Peyer's patch (tissue), 4 donors: Measurements from ENCODE around the gene SLC12A8.
A peak's percentile ranks its signal among the peaks of the same experiment; 100 is the strongest.

Source experiments
- POLR2A ChIP-seq, 2 donors: fragments of 450-650 bp; IDR thresholded peaks; one replicate each; pipeline ENCODE4 v1.5.1; 2017; ENCODE audit warnings: antibody characterized with exemption in 2 of 2, mild to moderate bottlenecking in 2 of 2, moderate library complexity in 2 of 2
- TF ChIP-seq, protein P1 (sequence below), 6 experiments: fragments of 450-650 bp in 4 of 6; fragments of 200-600 bp in 2 of 6; sonication (generic) in 1 of 6; IDR thresholded peaks; one replicate each; pipeline ENCODE4 v1.5.1; 2017 to 2019; ENCODE audit warnings: antibody characterized with exemption in 6 of 6, mild to moderate bottlenecking in 3 of 6, moderate library complexity in 1 of 6

GRCh38 chr3:125219261-125219701, 6.7 kb upstream of the SLC12A8 start:
- TF ChIP-seq, protein P1, sequence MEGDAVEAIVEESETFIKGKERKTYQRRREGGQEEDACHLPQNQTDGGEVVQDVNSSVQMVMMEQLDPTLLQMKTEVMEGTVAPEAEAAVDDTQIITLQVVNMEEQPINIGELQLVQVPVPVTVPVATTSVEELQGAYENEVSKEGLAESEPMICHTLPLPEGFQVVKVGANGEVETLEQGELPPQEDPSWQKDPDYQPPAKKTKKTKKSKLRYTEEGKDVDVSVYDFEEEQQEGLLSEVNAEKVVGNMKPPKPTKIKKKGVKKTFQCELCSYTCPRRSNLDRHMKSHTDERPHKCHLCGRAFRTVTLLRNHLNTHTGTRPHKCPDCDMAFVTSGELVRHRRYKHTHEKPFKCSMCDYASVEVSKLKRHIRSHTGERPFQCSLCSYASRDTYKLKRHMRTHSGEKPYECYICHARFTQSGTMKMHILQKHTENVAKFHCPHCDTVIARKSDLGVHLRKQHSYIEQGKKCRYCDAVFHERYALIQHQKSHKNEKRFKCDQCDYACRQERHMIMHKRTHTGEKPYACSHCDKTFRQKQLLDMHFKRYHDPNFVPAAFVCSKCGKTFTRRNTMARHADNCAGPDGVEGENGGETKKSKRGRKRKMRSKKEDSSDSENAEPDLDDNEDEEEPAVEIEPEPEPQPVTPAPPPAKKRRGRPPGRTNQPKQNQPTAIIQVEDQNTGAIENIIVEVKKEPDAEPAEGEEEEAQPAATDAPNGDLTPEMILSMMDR (IDR thresholded peaks at IDR 0.05) = no peak
- TF ChIP-seq POLR2A (IDR thresholded peaks at IDR 0.05) = peak; percentile 18 to 26
